Thymus (tissue), 11 donors: ENCODE data around the gene NDUFA11. TPM values are rescaled to one million over a fixed set of nuclear protein-coding genes. Genes with fewer than 3 reads are reported as not detected.
"Not testable (repeated sequence)": the region's sequence is repeated elsewhere in the genome, so short reads cannot be mapped to it uniquely, and the experiment has no call there.

Experiments
- DNase-seq, 9 donors: peaks; one replicate each; pipeline ENCODE4 v3.0.0-alpha.2; 2013; ENCODE audit warnings: low spot score in 9 of 9, low read depth in 6 of 9, missing footprints in 1 of 9
- H3K27ac ChIP-seq, 2 donors: one replicate each; pipeline ENCODE4 v1.5.1; 2013; ENCODE audit warnings: control low read depth in 1 of 2, low read depth in 1 of 2, low read length in 1 of 2, mild to moderate bottlenecking in 1 of 2, moderate library complexity in 1 of 2
- H3K27me3 ChIP-seq, 2 donors: one replicate each; pipeline ENCODE4 v1.5.1; 2013; ENCODE audit warnings: low read length in 1 of 2; ENCODE audit not compliant: control insufficient read depth in 2 of 2, insufficient read depth in 1 of 2
- H3K36me3 ChIP-seq, 2 donors: one replicate each; pipeline ENCODE4 v1.5.1; 2013; ENCODE audit warnings: low read length in 1 of 2, mild to moderate bottlenecking in 1 of 2, moderate library complexity in 1 of 2; ENCODE audit not compliant: control insufficient read depth in 2 of 2, insufficient read depth in 2 of 2
- H3K4me1 ChIP-seq, 2 donors: one replicate each; pipeline ENCODE4 v1.5.1; 2013; ENCODE audit warnings: low read length in 2 of 2; ENCODE audit not compliant: control insufficient read depth in 2 of 2, insufficient read depth in 2 of 2
- H3K4me3 ChIP-seq, 2 donors: one replicate each; pipeline ENCODE4 v1.5.1; 2013; ENCODE audit warnings: low read length in 2 of 2, control low read depth in 1 of 2, mild to moderate bottlenecking in 1 of 2
- H3K9me3 ChIP-seq, 2 donors: one replicate each; pipeline ENCODE4 v1.5.1; 2013; ENCODE audit warnings: low read length in 1 of 2, mild to moderate bottlenecking in 1 of 2; ENCODE audit not compliant: control insufficient read depth in 2 of 2, insufficient read depth in 1 of 2
- WGBS: extraction: QIAGEN DNeasy Blood & Tissue Kit; methylation state at CpG from one replicate; pipeline ENCODE4 v1.1.7; 2013; 5-methylcytosine and 5-hydroxymethylcytosine counted together
- polyA plus RNA-seq: library from polyadenylated mRNA; stranded (reverse); fragments of 200-250 nt; gene quantifications from one replicate; pipeline ENCODE4 v1.2.3, GENCODE V29; 2013
- total RNA-seq: library from RNA; stranded (reverse); fragments of 120-200 nt; gene quantifications from one replicate; pipeline ENCODE4 v1.2.4, GENCODE V29; 2013
- donor health status: healthy.

NDUFA11 gene
- total and polyA plus RNA-seq, 2 donors: 218 to 292 TPM

- not testable (repeated sequence) for H3K36me3 ChIP-seq, H3K27me3 ChIP-seq, H3K9me3 ChIP-seq, DNase-seq, H3K4me3 ChIP-seq, H3K27ac ChIP-seq, H3K4me1 ChIP-seq
- 94% methylated on average over 5 of the region's 5 CpGs for WGBS
Observed at GRCh38 chr19:5848621-5849020, 55.0 kb downstream of the NDUFA11 start.

- H3K9me3 ChIP-seq, DNase-seq, H3K4me1 ChIP-seq, H3K4me3 ChIP-seq, H3K27me3 ChIP-seq, H3K27ac ChIP-seq, H3K36me3 ChIP-seq: not testable (repeated sequence)
- 93% methylated on average over 10 of the region's 10 CpGs for WGBS
Observed at GRCh38 chr19:5847846-5848245, 55.7 kb downstream of the NDUFA11 start.

Other genes starting within 250 kb of the NDUFA11 start
- 70.5 TPM for gene MICOS13, start 223.3 kb downstream of the NDUFA11 start, total RNA-seq
- 67.6 TPM for gene MICOS13, start 223.3 kb downstream of the NDUFA11 start, polyA plus RNA-seq
- gene HSD11B1L, start 222.8 kb downstream of the NDUFA11 start, total RNA-seq: 4.6 TPM
- gene HSD11B1L, start 222.8 kb downstream of the NDUFA11 start, polyA plus RNA-seq: 6.5 TPM
- gene RPL36, start 213.5 kb downstream of the NDUFA11 start, total RNA-seq: 1,127 TPM
- gene RPL36, start 213.5 kb downstream of the NDUFA11 start, polyA plus RNA-seq: 1,924 TPM
- gene LONP1, start 183.6 kb downstream of the NDUFA11 start, total RNA-seq: 34.3 TPM
- 37.7 TPM for gene LONP1, start 183.6 kb downstream of the NDUFA11 start, polyA plus RNA-seq
- gene CATSPERD, start 183.2 kb downstream of the NDUFA11 start, total RNA-seq: 0.05 TPM
- 0.05 TPM for gene CATSPERD, start 183.2 kb downstream of the NDUFA11 start, polyA plus RNA-seq
- gene PRR22, start 119.0 kb downstream of the NDUFA11 start, total RNA-seq: 1.6 TPM
- 13.6 TPM for gene PRR22, start 119.0 kb downstream of the NDUFA11 start, polyA plus RNA-seq
- gene DUS3L, start 112.6 kb downstream of the NDUFA11 start, total RNA-seq: 25.2 TPM
- 43.9 TPM for gene DUS3L, start 112.6 kb downstream of the NDUFA11 start, polyA plus RNA-seq
- 1.7 TPM for gene NRTN, start 98.7 kb downstream of the NDUFA11 start, total RNA-seq
- gene NRTN, start 98.7 kb downstream of the NDUFA11 start, polyA plus RNA-seq: 4.0 TPM
- under 0.01 TPM for gene FUT6, start 64.1 kb downstream of the NDUFA11 start, total RNA-seq
- gene FUT6, start 64.1 kb downstream of the NDUFA11 start, polyA plus RNA-seq: 0.43 TPM
- 0.19 TPM for gene FUT3, start 52.3 kb downstream of the NDUFA11 start, total RNA-seq
- 2.9 TPM for gene FUT3, start 52.3 kb downstream of the NDUFA11 start, polyA plus RNA-seq
- 0.05 TPM for gene FUT5, start 33.2 kb downstream of the NDUFA11 start, total RNA-seq
- not detected for gene FUT5, start 33.2 kb downstream of the NDUFA11 start, polyA plus RNA-seq
- gene VMAC, start 1.1 kb upstream of the NDUFA11 start, total RNA-seq: 5.9 TPM
- 10.8 TPM for gene VMAC, start 1.1 kb upstream of the NDUFA11 start, polyA plus RNA-seq
- gene CAPS, start 10.5 kb upstream of the NDUFA11 start, total RNA-seq: 6.5 TPM
- gene CAPS, start 10.5 kb upstream of the NDUFA11 start, polyA plus RNA-seq: 70.4 TPM
- gene RANBP3, start 74.3 kb upstream of the NDUFA11 start, total RNA-seq: 36.7 TPM
- 39.0 TPM for gene RANBP3, start 74.3 kb upstream of the NDUFA11 start, polyA plus RNA-seq
- 3.4 TPM for gene RFX2, start 206.7 kb upstream of the NDUFA11 start, total RNA-seq
- 4.6 TPM for gene RFX2, start 206.7 kb upstream of the NDUFA11 start, polyA plus RNA-seq
- gene ACSBG2, start 231.9 kb upstream of the NDUFA11 start, total RNA-seq: not detected
- 0.05 TPM for gene ACSBG2, start 231.9 kb upstream of the NDUFA11 start, polyA plus RNA-seq